NCI-H1417 treated with DMSO at 0.1 percent for 48 hours (cell line): ENCODE measurements around the gene IFFO2.

Source experiments
- DNase-seq: peaks from one replicate; lab custom pipeline; 2025; lab: John Stamatoyannopoulos, UW

IFFO2 gene

DNA sequence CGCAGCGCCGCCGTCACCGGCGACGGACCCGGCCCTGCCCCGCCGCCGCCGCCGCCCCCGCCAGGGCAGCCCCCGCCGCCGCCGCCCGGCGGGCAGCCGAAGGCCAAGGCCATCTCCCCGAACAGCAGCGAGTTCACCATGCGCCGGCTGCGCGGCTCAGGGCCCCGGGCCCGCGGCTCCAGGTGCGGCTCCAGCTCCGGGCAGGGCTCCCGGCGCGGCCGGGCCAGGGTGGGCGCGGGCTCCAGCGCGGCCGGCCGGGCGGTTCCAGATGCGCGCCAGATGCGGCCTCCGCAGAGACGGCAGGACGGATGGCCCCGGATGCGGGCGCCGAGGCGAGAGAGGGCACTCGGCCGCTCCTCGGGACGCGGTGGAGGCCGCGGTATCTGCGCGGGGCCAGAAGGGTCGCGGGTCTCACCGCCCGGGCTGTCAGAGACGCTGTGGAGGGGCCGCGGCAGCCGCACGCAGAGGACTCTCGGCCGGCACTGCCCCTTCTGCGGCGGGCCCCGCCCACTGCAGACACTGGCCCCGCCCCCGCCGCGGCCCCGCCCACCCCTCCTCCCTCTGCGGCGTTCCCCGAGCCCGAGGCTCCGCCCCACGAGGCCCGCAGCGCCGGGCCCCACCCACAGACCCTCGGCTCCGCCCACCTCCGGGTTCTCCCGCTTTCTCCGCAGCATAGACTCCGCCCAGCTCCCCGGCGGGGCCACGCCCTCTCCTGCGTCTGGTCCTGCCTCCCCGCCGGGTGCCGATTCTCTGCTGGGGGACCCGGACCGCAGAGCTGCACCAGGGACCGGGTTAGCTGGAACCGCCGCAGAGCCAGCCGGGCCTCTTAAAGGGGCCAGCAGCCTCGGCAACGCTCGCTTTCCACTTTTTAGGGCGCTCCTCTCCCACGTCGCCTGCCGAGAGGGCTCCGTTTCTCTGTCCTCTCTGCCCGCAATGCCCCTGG is at the start of gene IFFO2:
TSS of gene IFFO2 (minus strand) at position 484 of the 943 bp plus-strand sequence. CDS start at position 140, 344 bp downstream.
- peak; percentile 21 for DNase-seq

DNA sequence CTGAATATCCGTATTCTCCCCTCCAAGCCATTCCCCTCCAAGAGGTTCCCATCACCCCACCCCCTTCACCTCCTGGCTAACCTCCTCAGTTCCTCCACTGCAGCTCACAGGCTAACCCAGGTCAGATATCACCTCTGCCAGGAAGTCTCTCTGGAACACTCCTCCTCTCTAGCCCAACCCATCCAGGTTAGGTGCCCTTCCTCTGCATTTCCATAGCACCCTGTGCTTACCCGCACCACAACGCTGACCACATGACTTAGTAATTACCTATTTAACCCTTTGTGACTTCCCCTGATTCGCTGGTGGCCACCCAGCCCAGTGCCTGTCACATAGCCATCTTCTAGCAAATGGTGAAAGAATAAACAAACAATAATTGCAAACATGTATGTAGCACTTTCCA is 49.5 kb upstream of the IFFO2 start:
- no peak for DNase-seq

DNA sequence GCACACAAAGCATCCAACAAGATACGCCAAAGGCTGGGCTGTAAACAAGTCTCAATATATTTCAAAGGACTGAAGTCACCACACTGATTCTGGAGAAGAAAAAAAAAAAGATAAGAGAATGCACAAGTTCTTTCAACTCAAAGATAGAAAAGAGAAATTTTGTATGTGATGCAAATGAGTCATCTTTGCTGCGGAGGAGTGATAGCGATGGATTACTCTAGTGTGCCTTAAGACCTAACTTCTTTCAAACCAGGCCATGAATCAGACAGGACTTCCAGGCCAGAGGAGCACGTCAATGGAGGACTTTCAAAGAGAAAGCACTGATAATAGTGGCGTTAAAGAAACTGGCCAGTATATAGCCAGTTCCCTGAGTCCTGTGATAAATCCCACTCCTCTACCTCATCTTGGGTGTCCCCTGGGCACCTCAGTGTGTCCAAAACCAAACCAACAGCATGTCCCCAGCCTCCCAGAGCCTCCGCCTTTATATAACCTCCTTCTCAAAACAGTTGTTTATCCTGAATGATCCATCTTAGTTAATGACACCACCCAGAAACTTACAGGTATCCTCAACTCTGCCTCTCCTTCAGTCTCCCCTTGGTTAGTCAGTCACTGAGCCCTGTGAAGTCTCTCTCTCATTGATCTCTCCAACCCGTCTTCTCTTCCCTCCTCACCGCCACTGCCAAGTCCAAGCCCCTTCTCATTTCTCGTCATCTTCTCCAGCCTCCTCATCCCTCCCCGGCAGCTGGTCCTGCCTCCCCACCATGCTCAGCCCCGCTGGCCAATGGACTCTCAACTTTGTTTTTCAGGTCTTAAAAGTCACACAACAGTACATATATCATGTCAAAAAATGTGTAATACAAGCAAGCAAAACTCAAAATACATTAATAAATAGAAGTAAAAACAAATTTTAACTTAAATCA is 47.2 kb upstream of the IFFO2 start:
- DNase-seq: no peak

DNA sequence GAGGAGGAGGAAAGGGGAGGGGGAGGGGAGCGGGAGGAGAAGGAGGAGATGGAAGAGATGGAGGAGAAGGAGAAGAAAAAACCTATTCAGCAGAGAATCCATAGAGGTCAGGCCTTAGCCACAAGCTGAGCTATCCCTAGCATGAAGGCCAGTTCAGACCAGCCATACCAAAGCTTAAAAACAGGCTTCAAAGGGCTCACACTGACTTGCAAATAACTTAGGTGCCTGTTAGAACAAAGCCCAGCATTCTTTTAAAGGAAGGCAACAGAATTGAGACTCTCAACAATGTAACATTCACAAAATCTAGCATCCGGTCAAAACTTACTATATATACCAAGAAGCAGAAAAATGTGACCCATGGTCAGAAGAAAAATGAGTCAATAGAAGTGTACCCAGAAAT is 43.6 kb upstream of the IFFO2 start:
- DNase-seq: no peak

DNA sequence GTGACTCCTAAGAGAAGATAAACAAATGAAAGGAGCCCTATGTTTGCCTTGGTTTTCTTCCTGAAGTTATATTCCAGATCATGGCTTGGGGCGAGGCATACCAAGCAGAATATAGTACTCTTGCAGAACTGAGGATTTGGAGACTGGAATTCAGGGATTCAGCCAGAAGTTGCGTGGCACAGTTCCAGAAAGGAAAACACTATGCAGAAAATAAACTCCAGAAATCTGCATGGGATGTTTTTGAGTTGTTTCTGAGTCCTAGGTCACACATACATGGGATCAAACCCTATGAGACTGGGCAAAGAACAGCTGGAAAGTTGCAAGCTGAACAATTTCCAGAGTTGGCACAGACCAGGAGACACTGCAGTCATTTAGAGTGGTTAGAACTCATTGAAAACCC is 42.9 kb upstream of the IFFO2 start:
- DNase-seq: no peak

DNA sequence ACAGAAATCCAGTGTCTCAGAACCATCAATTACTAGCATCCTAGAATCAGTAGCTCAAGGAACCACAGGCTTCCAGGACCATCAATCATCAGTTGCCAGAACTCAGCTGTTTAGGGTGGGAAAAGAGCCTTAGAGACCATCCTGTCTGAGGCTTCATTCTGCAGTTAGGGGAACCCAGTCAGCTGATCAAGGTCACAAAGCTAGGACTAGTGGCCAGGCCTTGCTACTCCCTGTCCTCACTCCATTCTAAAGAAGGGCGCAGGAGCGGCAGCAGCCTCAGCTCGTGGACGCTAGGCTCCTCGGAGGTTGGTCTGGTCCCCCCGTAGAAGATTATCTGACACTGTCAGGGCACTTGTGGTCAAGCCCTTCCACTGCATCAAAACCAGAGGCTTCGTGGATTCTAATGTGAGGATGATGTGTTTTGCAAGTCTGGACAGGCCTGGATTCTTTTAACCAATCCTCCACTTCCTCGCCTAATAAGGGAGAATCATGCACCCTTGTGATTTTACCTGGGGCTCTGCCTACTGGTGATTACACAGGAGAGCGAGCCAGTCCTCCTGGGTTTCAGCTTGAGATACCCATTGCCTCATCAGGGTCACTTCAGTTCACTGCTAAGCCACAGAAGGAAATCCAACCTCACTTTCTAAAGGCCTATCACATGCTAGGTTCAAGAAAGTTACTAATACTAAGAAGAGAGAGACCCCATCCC is 41.7 kb upstream of the IFFO2 start:
- no peak for DNase-seq

DNA sequence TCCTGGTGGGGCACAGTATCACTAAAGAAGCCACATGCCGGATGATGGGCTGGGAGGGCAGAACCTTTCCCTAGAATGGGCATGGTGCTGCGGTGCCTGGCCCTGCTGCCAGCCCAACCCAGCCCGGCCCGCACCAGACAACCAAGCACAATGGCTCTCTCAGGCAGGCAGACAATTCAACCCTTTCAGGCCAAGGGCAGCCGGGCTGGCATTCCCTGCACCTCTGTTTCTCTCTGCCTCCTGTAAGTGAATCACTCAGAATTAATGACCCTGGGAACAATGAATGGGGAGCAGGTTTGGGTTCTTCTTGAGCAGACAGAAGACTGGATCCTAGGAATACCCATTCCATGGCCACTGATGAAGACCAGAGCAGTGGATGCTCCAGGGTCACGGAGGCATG is 41.0 kb upstream of the IFFO2 start:
- no peak for DNase-seq

DNA sequence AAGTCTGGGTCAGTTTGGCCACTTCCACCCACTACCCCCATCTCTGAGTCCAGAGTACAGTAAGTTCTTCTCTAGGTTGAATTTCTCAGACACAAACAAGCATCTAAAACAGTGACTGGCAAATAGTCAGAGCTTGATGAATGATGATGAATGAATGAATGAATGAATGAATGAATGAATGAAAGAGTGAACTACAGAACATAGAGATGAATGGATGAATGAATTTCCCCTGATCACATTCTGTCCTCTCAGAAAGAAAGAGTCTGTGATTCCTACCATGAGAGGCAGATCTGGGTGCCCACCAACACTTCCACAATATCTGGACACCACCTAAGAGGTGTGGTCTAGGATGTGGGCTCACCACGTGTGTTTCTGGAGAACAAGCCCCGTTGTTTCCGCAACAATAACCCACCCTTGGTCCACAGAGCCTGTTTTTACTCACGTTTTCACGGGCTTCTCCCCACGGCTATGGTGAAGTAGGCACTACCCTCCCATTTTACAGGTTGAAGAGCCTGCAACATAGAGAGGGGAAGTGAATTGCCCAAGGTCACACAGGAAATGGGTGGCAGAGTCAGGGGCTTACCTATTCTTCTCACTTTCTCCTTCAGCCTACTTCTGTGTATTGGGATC is 40.2 kb upstream of the IFFO2 start:
- no peak for DNase-seq

DNA sequence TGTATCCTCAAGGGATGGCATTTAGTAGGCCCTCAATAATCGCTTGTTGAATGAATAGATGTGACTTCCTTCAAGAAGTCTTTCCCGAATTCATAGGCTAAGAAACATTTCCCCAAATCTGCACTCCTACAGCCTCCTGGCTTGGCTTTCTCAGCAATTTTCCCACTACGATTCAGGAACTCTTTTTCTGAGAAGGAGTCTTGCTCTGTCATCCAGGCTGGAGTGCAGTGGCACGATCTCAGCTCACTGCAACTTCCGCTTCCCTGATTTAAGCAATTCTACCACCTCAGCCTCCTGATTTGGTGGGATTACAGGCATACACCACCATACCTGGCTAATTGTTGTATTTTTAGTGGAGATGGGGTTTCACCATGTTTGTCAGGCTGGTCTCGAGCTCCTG is 37.9 kb upstream of the IFFO2 start:
- no peak for DNase-seq

DNA sequence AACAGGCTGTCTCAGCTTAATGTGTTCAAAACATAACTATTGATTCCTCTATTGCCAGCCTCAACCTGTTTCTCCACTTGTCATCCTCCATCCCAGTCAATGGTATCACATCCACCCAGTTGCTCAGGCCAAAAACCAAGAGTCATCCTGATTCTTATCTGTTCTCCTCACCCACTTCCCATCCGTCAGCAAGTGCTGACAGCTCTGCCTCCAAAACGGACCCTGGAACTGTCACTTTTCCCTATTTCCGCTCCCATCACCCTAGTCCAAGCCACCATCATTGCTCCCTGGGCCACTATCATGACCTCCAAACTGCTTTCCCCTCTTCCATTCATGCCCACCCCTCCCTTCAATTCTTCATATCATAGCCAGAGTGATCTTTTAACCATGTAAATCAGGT is 36.2 kb upstream of the IFFO2 start:
- no peak for DNase-seq

DNA sequence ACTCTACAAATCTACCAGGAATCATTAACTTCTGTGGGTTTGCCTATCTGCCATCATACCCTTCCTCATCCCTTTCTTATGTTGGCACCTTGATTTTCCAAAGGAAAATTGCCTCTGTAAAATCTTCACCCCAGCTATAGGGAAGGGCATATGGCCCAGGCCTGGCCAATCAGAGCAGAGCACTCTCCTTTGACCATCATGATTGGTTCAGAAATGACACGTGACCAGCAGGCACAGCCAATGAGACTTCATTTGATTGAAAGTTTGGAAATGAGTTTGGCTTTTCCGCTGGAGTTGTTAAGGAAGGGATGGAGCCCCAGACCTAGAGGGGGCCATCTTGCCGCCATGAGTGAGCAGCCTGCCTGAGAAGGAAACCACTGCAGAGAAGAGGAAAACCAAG is 35.1 kb upstream of the IFFO2 start:
- DNase-seq: no peak

DNA sequence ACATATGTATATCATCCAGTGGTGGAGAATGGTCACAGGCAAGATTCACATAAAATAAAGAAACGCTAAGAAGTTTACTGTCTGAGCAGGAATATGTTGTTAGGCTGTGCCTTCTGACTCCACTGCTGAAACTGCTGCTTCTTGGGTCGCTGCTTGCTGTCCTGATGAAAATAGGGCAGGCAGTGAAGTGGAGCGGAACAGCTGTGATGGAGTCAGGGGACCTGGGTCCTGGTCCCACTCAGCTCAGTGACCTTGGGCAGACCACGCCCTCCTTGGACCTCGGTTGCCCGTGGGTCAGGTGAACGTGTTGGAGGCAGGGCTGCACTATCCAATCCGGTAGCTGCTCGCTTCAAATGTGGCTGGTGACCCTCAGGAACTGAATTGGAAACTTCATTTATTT is 33.4 kb upstream of the IFFO2 start:
- DNase-seq: no peak

DNA sequence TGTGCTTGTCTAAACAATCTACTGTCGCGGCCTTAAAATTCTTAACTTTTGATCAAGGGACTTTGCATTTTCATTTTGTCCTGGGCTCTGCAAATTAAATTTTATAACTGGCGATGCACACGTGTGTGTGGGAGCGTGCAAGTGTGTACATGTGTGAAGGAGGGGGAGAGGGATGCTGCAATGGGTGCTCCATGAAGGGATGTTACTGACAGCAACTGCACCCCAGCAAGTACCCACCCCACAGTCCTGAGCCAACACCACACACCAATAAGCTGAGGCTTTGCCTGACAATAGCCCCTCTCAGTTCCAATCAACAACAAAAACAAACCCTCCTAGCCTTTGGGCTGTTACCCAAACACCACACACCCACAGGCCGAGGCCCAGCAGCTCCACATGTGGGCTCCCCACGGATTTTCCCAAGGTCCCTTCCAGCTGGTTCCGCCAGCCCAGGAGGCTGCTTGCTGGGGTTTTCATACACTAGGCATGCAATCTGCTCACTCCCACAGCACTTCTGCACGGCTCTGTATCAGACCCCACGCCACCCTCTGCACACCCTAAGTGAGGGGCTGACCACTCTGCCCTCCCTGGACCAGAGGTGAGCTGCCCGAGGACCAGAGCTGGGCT is 32.8 kb upstream of the IFFO2 start:
- no peak for DNase-seq

DNA sequence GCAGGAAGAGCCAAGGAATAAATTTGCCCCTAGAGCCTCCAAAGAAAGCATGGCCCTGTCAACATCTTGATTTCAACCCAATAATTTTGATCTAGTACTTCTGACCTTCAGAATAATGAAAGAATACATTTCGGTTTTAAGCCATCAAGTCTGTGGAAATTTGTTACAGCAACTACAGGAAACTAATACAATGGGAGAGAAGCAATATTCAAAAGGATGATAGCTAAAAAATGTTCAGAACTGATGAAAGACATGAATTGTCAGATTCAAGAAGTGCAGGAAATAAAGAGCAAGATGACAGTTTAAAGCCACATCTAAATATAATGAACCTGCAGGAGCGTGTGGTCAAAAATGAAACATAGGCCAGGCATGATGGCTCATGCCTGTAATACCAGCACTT is 24.8 kb upstream of the IFFO2 start:
- no peak for DNase-seq

DNA sequence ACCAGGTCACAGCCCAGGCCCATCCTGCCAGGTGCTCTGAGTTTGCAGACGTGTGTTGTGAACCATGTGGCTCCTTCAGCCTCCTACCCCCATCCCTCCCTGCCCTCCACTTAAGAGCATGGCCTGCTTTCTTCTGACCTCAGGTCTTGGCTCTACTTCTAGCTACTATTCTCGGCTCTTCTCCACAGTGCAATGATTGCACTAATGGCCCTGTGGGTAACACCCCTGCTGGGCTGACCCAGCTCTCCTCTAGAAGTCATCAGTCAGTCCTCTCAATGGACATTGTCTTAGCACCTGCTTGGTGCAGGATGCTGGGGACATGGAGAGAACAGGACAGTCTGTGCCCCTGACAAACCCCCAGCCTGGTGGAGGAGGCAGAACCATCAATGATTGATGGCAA is 22.2 kb upstream of the IFFO2 start:
- no peak for DNase-seq

DNA sequence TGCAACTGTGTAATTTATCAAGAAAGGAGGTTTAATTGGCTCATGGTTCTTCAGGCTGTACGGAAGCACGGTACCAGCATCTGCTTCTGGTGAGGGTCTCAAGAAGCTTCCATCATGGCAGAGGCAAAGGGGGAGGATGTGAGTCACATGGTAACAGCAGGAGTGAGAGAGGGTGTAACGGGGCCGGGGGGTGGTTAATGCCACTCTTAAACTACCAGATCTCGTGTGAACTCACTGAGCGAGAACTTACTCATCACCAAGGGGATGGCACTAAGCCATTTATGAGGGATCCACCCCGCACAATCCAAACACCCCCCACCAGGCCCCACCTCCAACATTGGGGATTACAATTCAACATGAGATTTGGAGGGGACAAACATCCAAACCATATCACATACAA is 21.0 kb upstream of the IFFO2 start:
- DNase-seq: no peak

DNA sequence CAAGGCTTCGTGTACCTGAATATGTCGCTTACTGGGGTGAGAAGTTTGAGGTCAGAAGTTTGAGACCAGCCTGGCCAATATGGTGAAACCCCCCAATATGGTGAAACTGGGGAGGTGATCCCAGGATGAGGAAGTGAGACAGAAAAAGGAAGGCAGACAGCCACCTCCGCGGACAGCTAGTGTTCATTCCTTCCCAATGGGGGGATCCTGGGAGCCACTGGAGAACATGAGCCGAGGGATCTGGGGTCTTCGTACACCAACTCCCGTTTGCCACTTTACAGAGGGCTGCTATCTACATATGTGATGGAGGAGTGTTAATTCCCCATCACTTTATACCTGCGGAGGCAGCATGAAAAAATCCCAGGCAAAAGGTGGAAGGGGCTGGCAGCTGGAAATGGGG is 19.6 kb upstream of the IFFO2 start:
- no peak for DNase-seq

DNA sequence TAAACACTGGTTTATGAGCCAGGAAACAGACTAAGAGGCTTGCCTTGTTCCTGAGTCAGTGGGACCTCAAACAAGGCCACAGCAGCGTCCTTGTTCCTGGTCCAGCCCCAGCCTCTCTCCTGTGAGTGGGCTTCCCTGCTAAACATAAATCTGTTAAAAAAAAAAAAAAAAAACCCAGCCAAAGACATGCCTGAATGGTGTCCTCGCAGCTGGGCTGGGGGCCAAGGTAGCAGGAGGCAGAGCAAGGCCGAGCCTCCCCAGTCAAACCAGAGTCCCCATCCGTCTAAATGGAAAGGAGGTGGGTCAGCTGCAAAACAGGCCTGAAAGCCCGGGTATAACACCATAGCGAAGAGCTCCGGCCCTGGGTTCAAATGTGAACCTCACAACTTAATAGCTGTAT is 18.1 kb upstream of the IFFO2 start:
- no peak for DNase-seq

DNA sequence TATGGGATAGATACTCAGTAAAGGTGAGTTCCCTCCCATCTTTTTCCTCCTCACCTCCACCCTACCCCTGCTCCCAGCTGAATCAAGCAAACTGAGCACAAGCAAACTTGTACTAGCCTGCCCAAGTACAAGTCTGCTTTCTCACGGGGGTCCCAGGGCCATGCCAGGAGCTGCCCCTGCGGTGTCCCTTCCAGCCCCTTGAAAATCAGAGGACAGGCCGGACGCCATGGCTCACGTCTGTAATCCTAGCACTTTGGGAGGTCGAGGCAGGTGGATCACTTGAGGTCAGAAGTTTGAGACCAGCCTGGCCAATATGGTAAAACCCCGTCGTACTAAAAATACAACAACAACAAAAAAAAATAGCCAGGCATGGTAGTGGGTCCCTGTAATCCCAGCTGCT is 17.5 kb upstream of the IFFO2 start:
- no peak for DNase-seq

DNA sequence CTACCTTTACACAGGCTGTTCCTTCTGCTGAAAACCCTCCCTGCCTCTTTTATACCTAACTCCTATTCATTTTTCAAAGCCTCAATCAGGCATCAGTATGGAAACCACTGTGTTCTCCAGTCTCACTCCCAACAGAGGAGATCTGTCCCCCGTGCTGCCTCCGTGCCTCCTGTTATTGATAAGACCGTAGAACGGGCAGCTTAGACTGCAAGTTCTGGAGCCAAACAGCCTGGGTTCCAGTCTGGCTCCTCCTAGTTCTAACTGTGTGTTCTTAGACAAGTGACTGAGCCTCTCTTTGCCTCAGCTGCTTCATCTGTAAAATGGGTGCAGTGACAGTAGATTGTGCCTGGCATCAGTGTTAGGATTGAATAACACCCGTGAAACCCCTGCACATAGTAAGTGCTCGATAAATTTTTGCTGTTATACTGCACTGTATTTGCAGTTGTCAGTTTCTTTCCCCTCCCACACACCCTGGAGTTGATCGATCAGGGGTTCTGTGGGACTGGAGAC is 17.0 kb upstream of the IFFO2 start:
- DNase-seq: no peak

DNA sequence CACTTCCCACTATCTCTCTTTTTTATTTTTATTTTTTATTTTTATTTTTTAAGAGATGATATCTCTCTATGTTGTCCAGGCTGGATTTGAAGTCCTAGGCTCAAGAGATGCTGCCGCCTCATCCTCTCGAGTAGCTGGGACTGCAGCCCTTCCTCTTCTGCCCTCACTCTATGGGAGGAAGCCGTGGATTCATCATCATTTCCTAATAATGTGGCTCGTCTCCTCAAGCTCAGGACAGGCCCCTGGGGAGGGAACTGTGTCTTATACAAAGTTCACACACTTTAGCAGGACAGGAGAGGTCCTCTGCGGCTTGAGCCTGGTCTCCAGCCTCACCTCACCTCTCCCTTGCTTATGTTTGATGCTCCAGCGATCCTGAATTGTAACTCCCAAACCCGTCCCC is 16.5 kb upstream of the IFFO2 start:
- DNase-seq: no peak
